Heart left ventricle (tissue), 13 donors: ENCODE results near the gene DCHS1.

Experiments used
- CTCF ChIP-seq, 12 donors: fragments of 200-600 bp; sonication (generic) in 4 of 12; IDR thresholded peaks; one replicate each; pipeline versions ENCODE4 v1.5.0 to v1.8.0; 2018 to 2022; ENCODE audit warnings: antibody characterized with exemption in 12 of 12, mild to moderate bottlenecking in 5 of 12
- POLR2A ChIP-seq, 2 donors: fragments of 450-650 bp; IDR thresholded peaks; one replicate each; pipeline ENCODE4 v1.6.1; 2017; ENCODE audit warnings: antibody characterized with exemption in 2 of 2, mild to moderate bottlenecking in 2 of 2, moderate library complexity in 2 of 2
- donor health status: ischemic (EF 13 %, LVEDD 7.1; RV severe dilation, severe dysfunction).
- donor health status: DM: no; HTN: yes; CAD: no.
- donor health status: DM: no; HTN: no; CAD: no.
- donor health status: ischemic (EF 25% LVEDD 6.9; RV normal size, moderate dysfunction).
- donor health status: ischemic (EF 25% LVEDD 5.7; RV mildly dilated, moderate dysfunction).
- donor health status: ischemic (EF 35%, LVEDD 5.7; RV mildly dilated, moderate dysfunction).
- donor health status: nonischemic (EF 11% LVEDD 7.7; RV severe dilation, severe dysfunction).
- donor health status: DM: yes; HTN: yes; CAD: no.
- donor health status: PGD.
- donor health status: ischemic (EF 29% LVEDD 5.4; RV normal size, mild dysfunction).
- donor health status: nonischemic (EF 23%, LVEDD 6.1; RV moderate dilation, normal function).

GRCh38 chr11:6636480-6636879, 19.1 kb downstream of the DCHS1 start:
- no peak for TF ChIP-seq CTCF (IDR thresholded peaks at IDR 0.05)
- TF ChIP-seq POLR2A (IDR thresholded peaks at IDR 0.05): no peak
